Retina (tissue), 1 donor: ENCODE results near the gene TUBB4B.
"Not testable (repeated sequence)": the region's sequence is repeated elsewhere in the genome, so short reads cannot be mapped to it uniquely, and the experiment has no call there.

ENCODE experiments used
- DNase-seq: peaks from one replicate; pipeline ENCODE4 v3.0.0-alpha.2; 2016

The TUBB4B gene

DNA sequence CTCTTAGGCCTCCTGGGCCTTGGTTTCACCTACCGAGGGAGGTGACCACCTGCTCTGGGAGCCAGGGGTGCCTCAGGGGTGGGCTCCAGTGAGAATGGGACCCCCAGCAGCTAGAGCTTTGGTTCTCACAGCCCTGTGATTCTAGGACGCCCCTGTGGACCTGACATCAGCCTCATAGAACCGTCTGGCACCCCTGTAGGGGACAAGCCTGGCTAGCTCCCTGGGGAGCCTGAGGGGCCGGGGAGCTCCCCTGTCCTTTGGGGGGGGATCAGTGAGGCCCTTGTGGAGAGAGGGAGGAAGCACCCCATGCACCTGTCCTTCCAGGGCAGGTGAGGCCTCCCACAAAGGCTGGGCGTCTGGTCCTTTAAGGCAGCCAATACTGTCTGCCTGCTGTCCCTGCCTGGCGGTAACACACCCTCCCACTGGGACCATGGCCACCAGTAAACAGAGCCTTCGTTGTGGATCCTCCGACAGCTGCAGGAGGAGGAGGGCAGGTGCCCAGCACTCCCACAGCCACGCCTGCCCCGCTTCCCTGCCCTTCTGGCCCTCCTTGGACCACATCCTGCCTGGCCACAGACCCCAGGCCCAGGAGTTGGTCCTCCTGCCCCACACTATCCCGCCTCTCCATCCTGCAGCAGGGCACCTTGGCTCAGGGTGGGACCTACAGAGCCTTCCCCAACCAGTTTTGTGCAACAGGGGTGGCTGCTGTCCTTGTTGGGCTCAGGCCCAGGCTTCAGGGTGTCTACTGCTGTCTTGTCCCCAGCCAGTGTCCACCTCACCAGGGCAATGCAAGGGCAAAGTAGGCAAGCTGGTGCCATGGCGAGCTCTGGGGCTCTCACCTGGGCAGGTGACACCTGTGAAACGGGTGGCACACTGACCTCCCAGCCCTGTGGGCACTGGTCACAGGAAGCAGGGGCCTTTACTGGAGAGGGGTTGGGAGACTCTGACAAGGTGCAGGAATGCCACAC lies 3.0 kb upstream of the TUBB4B start:
- no peak for DNase-seq

GRCh38 chr9:137239541-137240200 lies 1.4 kb upstream of the TUBB4B start:
- DNase-seq: not testable (repeated sequence)

GRCh38 chr9:137240318-137240840 lies 708 bp upstream of the TUBB4B start:
- DNase-seq: no peak

DNA sequence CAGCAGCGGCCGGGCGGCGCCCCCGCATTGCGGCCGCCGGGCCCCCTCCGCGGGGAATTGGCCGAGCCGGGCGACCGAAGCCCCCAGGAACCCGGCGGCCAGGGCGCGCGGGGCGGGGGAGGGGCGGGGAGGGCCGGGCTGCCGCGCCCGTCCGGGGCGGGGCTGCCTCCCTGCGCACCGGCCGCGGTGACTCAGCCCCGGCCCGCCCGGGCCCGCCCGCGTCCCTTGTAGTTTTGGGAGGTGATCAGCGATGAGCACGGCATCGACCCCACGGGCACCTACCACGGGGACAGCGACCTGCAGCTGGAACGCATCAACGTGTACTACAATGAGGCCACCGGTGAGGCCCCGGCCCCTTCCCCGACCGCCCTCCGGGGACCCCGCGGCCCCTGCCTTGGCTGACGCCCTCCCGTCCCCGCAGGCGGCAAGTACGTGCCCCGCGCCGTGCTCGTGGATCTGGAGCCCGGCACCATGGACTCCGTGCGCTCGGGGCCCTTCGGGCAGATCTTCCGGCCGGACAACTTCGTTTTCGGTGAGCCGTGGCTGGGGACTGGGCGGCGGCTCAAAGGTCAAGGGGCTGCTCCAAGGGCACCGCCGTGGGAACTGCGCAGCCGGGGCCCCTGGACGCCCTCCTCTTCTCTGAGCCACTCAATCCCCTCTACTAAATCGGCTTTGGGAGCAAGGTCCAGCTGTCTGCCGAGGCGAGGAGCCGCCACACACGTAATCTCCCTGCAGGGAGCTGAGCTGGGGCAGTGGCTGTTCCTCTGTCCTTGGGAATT lies 592 bp downstream of the TUBB4B start:
- DNase-seq: peak; percentile 66

DNA sequence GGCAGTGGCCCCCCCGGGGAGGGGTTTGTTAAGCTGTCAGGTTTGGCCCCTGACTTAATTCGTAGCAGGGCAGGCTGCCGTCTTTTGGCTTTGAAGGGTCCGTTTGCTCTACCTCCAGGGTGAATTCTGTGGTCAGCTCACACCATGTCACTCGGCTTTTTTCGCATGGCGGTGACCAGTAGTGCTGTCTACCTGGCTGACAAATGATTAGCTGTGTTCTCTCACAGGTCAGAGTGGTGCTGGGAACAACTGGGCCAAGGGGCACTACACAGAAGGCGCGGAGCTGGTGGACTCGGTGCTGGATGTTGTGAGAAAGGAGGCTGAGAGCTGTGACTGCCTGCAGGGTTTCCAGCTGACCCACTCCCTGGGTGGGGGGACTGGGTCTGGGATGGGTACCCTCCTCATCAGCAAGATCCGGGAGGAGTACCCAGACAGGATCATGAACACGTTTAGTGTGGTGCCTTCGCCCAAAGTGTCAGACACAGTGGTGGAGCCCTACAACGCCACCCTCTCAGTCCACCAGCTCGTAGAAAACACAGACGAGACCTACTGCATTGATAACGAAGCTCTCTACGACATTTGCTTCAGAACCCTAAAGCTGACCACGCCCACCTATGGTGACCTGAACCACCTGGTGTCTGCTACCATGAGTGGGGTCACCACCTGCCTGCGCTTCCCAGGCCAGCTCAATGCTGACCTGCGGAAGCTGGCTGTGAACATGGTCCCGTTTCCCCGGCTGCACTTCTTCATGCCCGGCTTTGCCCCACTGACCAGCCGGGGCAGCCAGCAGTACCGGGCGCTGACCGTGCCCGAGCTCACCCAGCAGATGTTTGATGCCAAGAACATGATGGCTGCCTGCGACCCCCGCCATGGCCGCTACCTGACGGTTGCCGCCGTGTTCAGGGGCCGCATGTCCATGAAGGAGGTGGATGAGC lies 1.4 kb downstream of the TUBB4B start:
- DNase-seq: no peak

DNA sequence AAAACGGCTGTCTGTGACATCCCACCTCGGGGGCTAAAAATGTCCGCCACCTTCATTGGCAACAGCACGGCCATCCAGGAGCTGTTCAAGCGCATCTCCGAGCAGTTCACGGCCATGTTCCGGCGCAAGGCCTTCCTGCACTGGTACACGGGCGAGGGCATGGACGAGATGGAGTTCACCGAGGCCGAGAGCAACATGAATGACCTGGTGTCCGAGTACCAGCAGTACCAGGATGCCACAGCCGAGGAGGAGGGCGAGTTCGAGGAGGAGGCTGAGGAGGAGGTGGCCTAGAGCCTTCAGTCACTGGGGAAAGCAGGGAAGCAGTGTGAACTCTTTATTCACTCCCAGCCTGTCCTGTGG lies 2.2 kb downstream of the TUBB4B start:
- not testable (repeated sequence) for DNase-seq

GRCh38 chr9:137243626-137244485 lies 2.8 kb downstream of the TUBB4B start:
- no peak for DNase-seq

GRCh38 chr9:137244486-137245449 lies 3.7 kb downstream of the TUBB4B start:
- peak; percentile 35 for DNase-seq

DNA sequence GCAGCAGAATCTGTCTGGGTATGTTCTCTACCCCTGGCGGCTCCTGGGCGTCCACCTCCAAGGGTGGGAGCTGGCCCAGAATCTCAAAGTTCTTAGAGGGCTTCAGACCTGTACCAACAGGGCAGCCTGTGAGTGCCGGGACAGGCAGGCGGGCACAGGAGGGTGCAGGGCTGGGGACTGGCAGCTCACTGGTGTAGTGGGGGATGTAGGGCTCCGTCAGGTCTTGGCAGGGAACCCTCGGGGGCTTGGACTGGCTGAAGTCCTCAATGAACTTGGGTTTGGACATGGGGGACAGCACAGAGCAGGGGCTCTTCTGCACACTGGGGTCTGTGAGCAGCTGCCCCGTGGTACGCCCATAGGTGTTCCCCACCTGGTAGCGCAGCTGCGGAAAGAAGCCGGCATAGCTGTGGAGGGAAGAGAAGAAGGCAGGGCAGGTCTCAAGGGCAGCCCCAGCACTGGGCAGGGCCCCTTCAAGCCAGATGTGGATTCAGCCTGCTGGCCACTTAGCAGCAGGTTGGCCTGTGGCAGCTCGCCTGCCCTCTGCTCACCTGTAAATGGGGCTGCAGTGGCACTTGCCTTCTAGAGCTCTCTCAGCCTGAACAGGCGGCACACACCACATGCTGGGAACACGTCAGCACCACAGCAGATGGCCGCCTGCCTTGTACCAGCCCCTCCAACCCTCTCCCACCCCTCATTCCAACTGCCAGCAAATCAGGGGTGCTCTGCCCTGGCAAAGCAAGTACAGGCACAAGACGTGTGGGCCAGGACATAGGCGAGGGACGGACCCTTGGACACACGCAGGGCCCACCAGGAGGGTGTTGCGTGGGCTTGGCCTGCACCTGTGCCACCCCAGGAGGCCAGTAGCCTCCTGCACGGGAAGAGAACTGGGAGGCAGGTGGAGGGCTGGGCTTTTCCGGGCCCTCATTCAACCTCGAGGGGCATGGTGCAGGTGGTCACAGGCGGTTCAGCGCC lies 4.6 kb downstream of the TUBB4B start:
- no peak for DNase-seq

DNA sequence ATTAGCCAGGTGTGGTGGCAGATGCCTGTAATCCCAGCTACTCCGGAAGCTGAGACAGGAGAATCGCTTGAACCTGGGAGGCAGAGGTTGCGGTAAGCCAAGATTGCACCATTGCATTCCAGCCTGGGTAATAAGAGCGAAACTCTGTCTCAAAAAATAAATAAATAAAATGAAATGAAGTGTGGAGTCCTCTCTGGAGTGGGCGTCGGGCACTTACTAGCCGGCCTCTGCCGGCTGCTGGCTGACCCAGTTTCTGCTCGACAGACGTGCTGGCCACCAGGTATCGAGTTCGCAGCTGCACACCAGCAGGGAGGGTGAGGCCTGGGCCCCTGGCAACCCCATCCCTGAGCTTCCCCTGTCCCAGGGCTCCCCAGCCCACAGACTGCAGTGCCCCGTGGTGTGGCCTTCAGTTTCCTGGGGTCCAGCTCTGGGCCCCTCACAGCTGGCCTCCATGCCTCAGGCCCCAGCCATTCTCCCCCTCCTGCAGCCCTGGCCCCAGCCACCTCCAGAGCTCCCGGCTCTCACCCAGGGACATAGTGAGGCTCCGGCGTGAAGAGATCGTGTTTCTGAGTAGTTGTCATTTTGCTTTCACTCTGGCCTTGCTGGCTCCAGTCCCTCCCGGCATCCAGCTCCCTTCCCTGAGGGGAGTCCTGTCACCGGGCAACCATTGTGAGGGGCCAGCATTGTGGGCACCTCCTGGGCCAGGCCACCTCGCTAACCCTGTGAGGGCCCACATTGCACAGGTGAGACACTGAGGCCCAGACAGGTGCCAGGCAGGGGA lies 6.2 kb downstream of the TUBB4B start:
- no peak for DNase-seq

DNA sequence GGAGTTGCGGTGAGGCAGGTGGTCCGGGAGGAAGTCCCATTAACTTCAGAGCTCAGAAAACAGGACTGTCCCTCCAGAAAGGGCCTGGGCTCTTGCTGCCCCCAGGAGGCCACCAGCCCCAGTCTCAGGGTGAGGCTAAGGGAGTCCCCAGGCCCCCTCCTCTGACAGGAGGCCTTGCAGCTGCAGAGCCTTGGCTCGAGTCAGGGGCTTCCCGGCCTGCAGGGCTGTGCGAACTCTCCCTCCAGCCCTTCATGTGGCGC lies 6.8 kb downstream of the TUBB4B start:
- DNase-seq: no peak

DNA sequence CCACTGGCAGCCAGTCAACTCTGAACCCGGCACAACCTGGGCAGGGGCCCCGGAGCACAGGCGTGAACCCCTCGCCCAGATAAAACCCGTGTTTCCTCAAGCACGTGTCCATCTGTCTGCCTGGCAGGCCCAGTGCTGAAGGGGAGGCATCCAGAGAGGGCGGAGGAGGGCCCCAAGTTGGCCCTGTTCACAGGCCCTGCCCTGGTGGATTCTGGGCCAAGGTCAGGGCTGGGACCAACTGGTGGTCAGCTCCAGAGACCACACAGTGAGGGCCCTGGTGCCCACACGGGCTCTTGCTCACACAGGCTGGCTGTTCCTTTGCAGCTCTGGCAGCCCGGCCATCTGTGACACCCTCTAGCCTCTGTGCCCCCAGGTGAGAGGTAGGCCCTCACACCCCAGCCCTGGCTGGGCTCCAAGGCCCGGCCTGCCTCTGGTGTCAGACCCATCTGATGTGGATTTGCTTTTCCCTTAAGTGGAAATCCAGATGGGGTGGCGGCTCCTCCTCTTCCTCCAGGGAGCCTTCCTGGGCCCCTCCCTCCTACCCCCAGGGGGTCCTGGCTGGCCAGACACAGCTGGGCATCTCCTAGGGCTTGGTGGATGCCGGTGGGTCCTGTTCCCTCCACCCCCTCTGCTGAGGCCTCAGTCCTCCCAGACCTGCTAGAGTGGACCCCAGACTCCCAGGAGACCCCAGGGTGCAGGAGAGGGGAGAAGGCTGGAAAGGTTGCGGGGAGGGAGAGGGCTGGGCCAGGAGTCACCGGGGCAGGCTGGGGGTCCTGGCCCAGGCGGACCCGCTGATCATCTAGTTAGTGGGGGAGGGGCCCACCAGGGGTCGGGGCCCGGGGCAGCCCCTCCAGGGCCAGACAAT lies 9.5 kb downstream of the TUBB4B start:
- DNase-seq: no peak

- no peak for DNase-seq
Measured at GRCh38 chr9:137251194-137251461, 10.0 kb downstream of the TUBB4B start, which contains the start of gene STPG3. Gene STPG3 (plus strand): TSS chr9:137251286. CDS start chr9:137251287, 1 bp downstream.

- DNase-seq: no peak
Measured at GRCh38 chr9:137251490-137252268, 10.6 kb downstream of the TUBB4B start.

- no peak for DNase-seq
Measured at GRCh38 chr9:137252555-137253506, 11.7 kb downstream of the TUBB4B start.
